Measurements from ENCODE around the gene PLCG2.
"Not testable (repeated sequence)": the region's sequence is repeated elsewhere in the genome, so short reads cannot be mapped to it uniquely, and the experiment has no call there.

Gene PLCG2

DNA sequence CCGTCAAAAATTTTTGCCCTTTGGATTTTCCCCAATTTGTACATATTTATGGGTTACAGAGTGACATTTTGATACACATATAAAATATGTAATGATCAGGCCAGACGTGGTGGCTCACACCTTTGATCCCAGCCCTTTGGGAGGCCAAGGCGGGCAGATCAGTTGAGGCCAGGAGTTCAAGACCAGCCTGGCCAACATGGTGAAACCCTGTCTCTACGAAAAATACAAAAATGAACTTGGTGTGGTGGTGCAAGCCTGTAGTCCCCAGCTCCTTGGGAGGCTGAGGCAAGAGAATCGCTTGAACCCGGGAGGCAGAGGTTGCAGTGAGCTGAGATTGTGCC lies 37.7 kb upstream of the PLCG2 start:
- not testable (repeated sequence) for H3K9ac ChIP-seq (ENCODE audit: low read length)

DNA sequence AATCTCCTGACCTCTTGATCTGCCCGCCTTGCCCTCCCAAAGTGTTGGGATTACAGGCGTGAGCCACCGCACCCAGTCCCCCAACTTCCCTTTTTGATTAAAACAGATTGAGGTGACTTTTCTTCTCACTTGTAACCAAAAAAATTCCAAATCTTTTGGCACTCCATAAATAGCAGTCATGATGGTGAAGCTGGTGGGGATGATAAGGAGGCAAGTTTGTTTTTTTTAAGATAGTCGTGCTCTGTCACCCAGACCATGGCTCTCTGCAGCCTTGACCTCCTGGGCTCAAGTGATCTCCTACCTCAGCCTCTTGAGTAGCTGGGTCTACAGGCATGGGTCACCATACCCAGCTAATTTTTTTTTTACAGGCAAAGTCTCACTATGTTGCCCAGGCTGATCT lies 34.7 kb upstream of the PLCG2 start:
- H3K36me3 ChIP-seq (ENCODE audit: control insufficient read depth, insufficient read depth, low read length), result no peaks in the 10 kb centered on the region
- H3K27ac ChIP-seq (ENCODE audit: low read depth, low read length), result no peak overlapping the region
- no peaks in the 10 kb centered on the region for H3K27me3 ChIP-seq (ENCODE audit: control insufficient read depth, insufficient read depth, low read length)
- H3K9ac ChIP-seq (ENCODE audit: low read length), result no peak overlapping the region
- no peak overlapping the region for H3K4me3 ChIP-seq (ENCODE audit: low read length)
- no peaks in the 10 kb centered on the region for H3K4me1 ChIP-seq (ENCODE audit: control insufficient read depth, insufficient read depth, low read length)

More for the DNA sequence above, 37.7 kb upstream of the PLCG2 start:
- H3K36me3 ChIP-seq (ENCODE audit: control insufficient read depth, insufficient read depth, low read length); H3K27me3 ChIP-seq (ENCODE audit: control insufficient read depth, insufficient read depth, low read length); H3K27ac ChIP-seq (ENCODE audit: low read depth, low read length); H3K4me1 ChIP-seq (ENCODE audit: control insufficient read depth, insufficient read depth, low read length); H3K4me3 ChIP-seq (ENCODE audit: low read length): not testable (repeated sequence)

DNA sequence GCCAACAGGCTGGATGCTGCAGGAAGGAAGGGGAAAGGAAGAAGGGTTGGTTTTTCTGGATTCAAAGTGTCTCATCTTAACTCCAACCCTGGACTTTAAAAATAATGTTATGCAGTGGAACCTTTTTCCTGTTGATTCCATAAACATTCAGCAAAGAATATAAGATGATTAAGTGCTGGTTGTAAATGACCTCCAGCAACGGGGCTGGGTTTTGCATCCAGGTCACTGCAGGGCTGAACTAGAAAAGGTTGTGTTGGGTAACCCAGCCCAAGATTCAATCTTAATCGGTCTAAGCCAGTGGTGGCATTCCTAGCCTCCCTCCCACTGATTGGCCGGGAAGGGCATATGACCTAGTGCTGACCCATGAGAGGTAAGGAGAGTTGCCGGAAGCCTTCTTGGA lies 34.2 kb upstream of the PLCG2 start:
- Histone ChIP-seq H3K4me1 (ENCODE audit: control insufficient read depth, insufficient read depth, low read length) (no peaks in the 10 kb centered on the region), H3K4me3 (ENCODE audit: low read length) (no peak overlapping the region), H3K27me3 (ENCODE audit: control insufficient read depth, insufficient read depth, low read length) (no peaks in the 10 kb centered on the region), H3K36me3 (ENCODE audit: control insufficient read depth, insufficient read depth, low read length) (no peaks in the 10 kb centered on the region), H3K9ac (ENCODE audit: low read length) (no peak overlapping the region), H3K27ac (ENCODE audit: low read depth, low read length) (no peak overlapping the region)

DNA sequence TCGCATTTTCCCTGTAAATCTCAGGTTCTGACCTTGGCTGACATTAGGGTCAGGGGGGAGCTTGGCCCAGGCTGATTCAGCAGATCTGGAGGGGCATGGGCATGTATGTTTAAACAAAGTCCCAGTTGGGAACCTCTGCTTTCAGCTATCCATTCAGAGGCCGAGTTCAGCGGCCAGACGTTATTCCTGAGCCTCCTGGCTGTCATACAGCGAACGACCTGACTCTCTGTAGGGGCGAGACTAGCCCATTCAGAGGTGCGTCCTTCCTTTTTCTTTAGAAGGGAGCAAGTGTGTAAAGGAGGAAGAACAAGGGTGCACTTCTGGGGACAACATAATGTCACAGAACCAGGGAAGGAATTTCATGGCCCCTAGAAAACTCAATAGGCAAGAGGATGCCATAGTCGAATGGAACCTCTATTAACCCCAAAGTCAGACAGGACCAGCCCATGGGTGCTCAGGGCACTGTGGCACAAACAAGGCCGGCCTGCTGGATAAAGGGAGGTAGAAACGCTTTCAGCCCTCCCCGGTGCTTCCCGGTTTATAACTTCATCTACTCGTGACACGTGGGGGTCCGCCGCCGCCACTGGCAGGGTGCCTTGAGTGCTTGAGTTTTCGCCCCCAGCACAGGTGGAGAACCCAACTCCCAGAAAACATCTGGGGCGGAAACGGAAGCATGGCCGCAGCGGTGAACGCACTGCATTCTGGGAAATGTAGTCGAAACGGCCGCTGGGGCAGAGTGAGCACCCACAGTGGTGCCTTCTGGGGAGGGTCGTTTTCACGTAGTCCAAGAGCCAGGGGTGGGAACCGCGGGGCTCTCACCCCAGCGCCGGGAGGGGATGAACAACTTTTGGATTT lies 33.2 kb upstream of the PLCG2 start:
- Histone ChIP-seq H3K36me3 (ENCODE audit: control insufficient read depth, insufficient read depth, low read length) (no peaks in the 10 kb centered on the region), H3K4me1 (ENCODE audit: control insufficient read depth, insufficient read depth, low read length) (no peaks in the 10 kb centered on the region), H3K27me3 (ENCODE audit: control insufficient read depth, insufficient read depth, low read length) (no peaks in the 10 kb centered on the region), H3K4me3 (ENCODE audit: low read length) (peak overlapping the region; percentile 69), H3K27ac (ENCODE audit: low read depth, low read length) (no peak overlapping the region), H3K9ac (ENCODE audit: low read length) (no peak overlapping the region)

DNA sequence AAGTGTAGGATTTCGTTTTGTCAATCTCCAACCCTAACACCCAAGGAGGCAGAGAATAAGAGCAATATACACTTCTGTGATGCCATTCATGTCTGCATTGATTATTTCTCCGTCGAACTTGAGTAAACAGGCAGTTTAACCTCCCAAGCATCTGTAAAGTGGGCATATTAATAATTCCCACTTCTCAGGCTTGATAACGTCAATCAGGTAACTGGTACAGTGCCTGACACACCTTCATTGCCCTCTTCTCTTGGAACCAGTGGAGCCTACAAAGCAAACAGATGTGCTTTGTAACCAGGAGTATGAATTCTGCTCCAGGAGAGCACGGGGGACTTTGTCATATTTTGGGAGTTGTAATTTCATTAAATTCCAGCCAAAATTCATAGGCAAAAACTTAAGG lies 32.5 kb upstream of the PLCG2 start:
- H3K4me3 ChIP-seq (ENCODE audit: low read length), result peak overlapping the region; percentile 69
- no peaks in the 10 kb centered on the region for H3K4me1 ChIP-seq (ENCODE audit: control insufficient read depth, insufficient read depth, low read length)
- H3K36me3 ChIP-seq (ENCODE audit: control insufficient read depth, insufficient read depth, low read length), result no peaks in the 10 kb centered on the region
- H3K27ac ChIP-seq (ENCODE audit: low read depth, low read length), result no peak overlapping the region
- H3K9ac ChIP-seq (ENCODE audit: low read length), result no peak overlapping the region
- no peaks in the 10 kb centered on the region for H3K27me3 ChIP-seq (ENCODE audit: control insufficient read depth, insufficient read depth, low read length)

DNA sequence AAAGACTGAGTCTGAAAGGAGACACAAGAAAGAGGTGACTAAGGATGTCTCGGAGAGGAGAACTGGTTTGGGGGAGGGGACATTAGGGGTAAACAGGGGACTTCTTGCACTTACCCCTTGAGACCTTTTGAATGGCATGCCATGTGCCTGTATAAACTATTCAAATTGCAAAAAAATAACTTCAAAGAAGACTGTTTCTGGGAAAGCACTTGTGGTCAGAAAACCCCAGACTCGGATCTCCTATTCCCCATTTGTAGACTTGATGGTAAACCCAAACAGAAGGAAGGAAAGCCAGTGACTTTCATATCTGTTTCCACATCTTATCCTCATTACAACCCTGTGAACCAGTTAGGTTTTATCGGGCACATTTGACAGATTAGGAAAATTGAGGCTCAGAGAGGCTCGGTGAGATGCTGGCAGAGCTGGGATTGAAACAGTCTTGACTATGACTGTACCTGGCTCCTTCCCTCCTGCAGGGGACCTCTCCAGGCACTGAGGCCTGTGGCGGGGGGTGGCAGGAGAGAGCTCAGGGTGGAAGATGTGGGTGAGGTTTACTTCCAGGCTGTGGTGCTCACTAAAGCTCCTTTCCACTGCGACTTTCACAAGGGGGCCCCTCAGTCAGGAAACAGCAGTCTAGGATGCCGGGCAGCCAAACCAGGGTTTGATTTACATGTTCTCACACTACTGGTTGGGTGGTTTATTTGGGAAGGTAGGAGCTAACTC lies 30.5 kb upstream of the PLCG2 start:
- no peaks in the 10 kb centered on the region for H3K36me3 ChIP-seq (ENCODE audit: control insufficient read depth, insufficient read depth, low read length)
- H3K27me3 ChIP-seq (ENCODE audit: control insufficient read depth, insufficient read depth, low read length), result no peaks in the 10 kb centered on the region
- no peak overlapping the region for H3K4me3 ChIP-seq (ENCODE audit: low read length)
- H3K9ac ChIP-seq (ENCODE audit: low read length), result no peak overlapping the region
- H3K4me1 ChIP-seq (ENCODE audit: control insufficient read depth, insufficient read depth, low read length), result no peaks in the 10 kb centered on the region
- no peak overlapping the region for H3K27ac ChIP-seq (ENCODE audit: low read depth, low read length)

DNA sequence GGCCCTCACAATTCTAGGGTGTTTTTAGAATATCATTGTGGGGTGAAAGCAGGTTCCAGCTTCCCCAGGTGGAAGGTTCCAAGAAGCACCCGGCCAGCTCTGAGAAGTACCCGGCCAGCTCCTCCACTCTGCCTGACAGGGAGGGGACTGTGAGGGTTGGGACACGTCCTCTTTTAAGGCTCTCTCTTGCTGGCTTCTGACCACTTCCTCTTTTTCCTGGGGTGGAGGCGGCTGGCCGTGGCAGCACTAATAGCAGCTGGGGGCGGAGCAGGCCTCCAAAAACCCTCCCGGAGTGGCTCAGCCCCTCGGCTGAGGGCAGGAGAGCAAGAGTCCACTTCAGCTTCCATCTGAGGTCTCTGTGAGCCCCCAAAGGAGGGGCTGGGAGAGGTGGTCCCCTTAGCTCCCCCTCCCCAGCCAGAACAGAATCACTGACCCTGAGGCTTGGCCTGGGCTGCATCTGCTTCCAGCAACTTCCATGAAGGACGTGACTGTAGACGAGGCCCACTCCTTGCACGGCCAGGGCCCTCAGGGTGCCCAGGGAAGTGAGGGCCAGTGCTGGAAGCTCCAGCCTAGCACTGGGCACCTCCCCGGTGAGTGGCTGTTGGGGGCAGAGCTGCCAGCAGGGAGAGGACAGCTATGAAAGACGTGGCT lies 26.7 kb upstream of the PLCG2 start:
- Histone ChIP-seq H3K4me3 (ENCODE audit: low read length) (peak overlapping the region; percentile 23), H3K4me1 (ENCODE audit: control insufficient read depth, insufficient read depth, low read length) (no peaks in the 10 kb centered on the region), H3K36me3 (ENCODE audit: control insufficient read depth, insufficient read depth, low read length) (no peaks in the 10 kb centered on the region), H3K27ac (ENCODE audit: low read depth, low read length) (no peak overlapping the region), H3K9ac (ENCODE audit: low read length) (no peak overlapping the region), H3K27me3 (ENCODE audit: control insufficient read depth, insufficient read depth, low read length) (no peaks in the 10 kb centered on the region)

DNA sequence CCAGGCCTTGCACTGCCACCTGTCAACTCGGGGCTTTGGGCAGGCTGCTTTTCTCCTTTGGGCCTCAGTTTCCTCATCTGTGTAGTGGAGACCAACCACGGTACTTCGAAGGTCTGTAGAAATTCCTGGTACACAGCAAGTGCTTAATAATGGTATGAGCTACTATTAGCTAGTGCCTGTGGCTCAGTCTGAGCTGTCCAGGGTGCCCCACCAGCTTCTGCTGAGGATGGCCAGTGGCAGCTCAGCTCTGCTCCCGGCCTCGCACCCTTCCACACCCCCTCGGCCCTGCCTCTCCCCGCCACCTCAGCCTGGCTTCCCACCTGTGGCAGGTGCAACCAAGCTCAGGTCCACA lies 26.2 kb upstream of the PLCG2 start:
- Histone ChIP-seq H3K4me3 (ENCODE audit: low read length) (peak overlapping the region; percentile 23), H3K27me3 (ENCODE audit: control insufficient read depth, insufficient read depth, low read length) (no peaks in the 10 kb centered on the region), H3K4me1 (ENCODE audit: control insufficient read depth, insufficient read depth, low read length) (no peaks in the 10 kb centered on the region), H3K9ac (ENCODE audit: low read length) (no peak overlapping the region), H3K36me3 (ENCODE audit: control insufficient read depth, insufficient read depth, low read length) (no peaks in the 10 kb centered on the region), H3K27ac (ENCODE audit: low read depth, low read length) (no peak overlapping the region)

DNA sequence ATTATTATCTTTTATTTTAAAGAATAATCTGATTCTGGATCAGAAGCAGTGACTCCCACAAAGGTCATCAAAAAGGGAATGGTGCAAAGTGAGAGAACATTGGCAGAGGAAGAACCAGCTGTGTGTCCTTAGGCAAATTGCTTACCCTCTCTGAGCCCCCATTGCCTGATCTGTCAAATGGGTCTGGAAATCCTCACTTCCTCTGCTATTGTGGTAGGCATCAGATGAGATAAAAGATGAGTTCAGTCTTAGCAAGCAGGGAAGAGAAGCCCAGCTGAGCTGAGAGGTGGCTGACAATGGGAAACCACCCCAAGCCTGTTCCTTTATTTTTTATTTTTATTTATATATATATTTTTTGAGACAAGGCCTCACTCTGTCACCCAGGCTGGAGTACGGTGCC lies 24.2 kb upstream of the PLCG2 start:
- H3K27me3 ChIP-seq (ENCODE audit: control insufficient read depth, insufficient read depth, low read length), result no peaks in the 10 kb centered on the region
- H3K36me3 ChIP-seq (ENCODE audit: control insufficient read depth, insufficient read depth, low read length), result no peaks in the 10 kb centered on the region
- H3K4me1 ChIP-seq (ENCODE audit: control insufficient read depth, insufficient read depth, low read length), result no peaks in the 10 kb centered on the region
- H3K4me3 ChIP-seq (ENCODE audit: low read length), result no peak overlapping the region
- no peak overlapping the region for H3K9ac ChIP-seq (ENCODE audit: low read length)
- H3K27ac ChIP-seq (ENCODE audit: low read depth, low read length), result no peak overlapping the region

DNA sequence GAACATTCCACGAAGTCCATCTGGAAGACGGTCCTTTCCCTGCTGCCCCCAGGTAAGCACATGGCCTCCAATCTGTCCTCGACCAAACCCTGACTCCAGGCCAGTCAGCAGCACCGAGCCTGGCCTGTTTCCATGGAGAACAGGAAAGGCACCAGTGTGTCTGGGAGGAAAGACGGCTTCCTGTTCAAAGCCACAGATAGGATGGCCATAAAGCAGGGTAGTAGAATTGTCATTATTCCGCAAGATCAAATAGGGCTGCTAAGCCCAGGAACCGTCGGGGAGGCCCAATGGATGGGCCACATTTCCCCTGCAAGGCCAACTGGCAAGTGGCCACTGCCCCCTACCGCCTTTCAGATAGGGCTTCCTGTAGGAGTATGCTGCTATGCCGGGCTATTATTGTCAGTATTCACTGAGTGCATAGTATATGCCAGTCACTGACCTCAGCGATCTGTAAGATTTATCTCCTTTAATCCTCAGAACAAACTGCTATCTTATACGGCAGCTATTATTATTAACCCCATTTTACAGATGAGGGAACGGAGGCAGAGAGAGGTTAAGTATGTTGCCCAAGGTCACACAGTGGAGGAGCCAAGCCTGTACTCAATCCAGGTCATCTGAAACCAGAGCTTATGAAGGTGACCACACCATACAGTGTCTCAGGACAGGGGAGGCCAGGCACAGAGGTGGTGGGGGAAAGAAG lies 23.0 kb upstream of the PLCG2 start:
- H3K27ac ChIP-seq (ENCODE audit: low read depth, low read length), result no peak overlapping the region
- no peaks in the 10 kb centered on the region for H3K36me3 ChIP-seq (ENCODE audit: control insufficient read depth, insufficient read depth, low read length)
- no peaks in the 10 kb centered on the region for H3K4me1 ChIP-seq (ENCODE audit: control insufficient read depth, insufficient read depth, low read length)
- no peak overlapping the region for H3K4me3 ChIP-seq (ENCODE audit: low read length)
- no peak overlapping the region for H3K9ac ChIP-seq (ENCODE audit: low read length)
- no peaks in the 10 kb centered on the region for H3K27me3 ChIP-seq (ENCODE audit: control insufficient read depth, insufficient read depth, low read length)

DNA sequence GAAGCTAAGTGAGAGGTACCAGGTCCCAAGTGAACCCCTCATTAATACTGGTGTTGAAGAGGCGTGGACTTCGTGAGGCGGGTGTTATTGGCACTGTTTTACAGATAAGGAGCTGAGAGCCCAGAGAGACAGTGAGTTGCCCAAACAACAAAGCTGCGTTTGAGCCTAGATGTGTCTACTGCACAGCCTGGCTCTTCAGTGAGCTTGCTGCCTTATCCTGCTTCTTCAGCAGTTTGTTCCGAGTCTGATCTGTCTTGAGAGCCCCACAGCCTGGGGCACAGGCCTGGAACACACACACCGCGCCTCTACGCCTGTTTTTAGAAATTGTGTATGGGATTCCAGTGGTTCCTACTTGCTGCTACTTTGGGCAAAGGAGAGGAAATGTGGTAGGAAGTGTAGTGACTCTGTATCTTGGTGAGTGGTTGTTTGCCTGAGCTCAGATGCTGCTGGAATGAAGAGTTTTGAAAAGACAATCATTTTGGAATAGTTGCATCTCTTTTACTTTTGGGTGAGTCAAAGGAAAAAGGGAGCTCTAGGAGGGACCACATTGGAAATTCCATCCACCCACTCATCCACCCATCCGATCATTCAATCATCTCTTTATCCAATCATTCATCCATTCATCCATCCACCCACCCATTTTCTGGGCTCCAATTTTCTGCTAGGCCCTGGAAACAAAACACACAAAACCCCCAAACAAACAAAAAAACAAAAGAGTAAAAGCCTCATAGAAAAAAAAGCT lies 22.3 kb upstream of the PLCG2 start:
- Histone ChIP-seq H3K9ac (ENCODE audit: low read length) (no peak overlapping the region), H3K4me3 (ENCODE audit: low read length) (no peak overlapping the region), H3K27me3 (ENCODE audit: control insufficient read depth, insufficient read depth, low read length) (no peaks in the 10 kb centered on the region), H3K36me3 (ENCODE audit: control insufficient read depth, insufficient read depth, low read length) (no peaks in the 10 kb centered on the region), H3K27ac (ENCODE audit: low read depth, low read length) (no peak overlapping the region), H3K4me1 (ENCODE audit: control insufficient read depth, insufficient read depth, low read length) (no peaks in the 10 kb centered on the region)

DNA sequence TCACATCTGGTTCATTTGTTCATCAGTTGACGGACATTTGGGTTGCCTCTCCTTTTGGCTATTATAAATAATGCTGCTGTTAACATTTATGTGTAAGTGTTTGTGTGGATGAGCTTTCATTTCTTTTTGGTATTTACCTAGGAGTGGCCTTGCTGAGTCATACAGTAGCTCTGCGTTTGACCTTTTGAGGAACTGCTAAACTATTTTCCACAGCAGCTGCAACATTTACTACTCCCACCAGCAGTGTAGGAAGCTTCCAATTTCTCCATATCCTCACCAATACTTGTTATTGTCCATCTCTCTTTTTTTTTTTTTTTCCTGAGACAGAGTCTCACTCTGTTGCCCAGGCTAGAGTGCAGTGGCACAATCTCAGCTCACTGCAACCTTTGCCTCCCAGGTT lies 20.7 kb upstream of the PLCG2 start:
- H3K4me1 ChIP-seq (ENCODE audit: control insufficient read depth, insufficient read depth, low read length), result no peaks in the 10 kb centered on the region
- no peaks in the 10 kb centered on the region for H3K36me3 ChIP-seq (ENCODE audit: control insufficient read depth, insufficient read depth, low read length)
- no peak overlapping the region for H3K27ac ChIP-seq (ENCODE audit: low read depth, low read length)
- H3K9ac ChIP-seq (ENCODE audit: low read length), result no peak overlapping the region
- H3K4me3 ChIP-seq (ENCODE audit: low read length), result no peak overlapping the region
- no peaks in the 10 kb centered on the region for H3K27me3 ChIP-seq (ENCODE audit: control insufficient read depth, insufficient read depth, low read length)
